ENCODE results near the gene FCER2.

The FCER2 gene

DNA sequence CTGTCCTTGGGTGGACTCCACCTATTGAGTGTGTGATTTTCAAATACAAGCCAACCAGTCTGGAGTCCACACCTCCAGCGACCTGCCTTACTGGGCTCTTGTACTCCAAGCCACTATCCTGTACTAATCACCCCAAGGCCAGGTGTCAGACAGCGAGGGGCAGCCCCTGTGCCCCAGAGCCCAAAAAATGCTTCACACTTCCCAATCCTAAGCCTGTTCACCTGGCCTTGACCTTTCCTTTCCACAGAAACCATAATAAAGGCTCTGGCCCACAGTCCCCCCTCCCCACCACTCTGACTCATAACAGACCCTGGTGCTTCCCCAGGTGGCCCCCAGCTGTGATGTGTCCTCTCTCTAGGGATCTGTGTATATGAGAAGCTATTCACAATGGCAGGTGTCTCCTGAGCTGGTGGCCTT lies 41.5 kb upstream of the FCER2 start:
- H3K36me3 ChIP-seq (ENCODE audit: control insufficient read depth, insufficient read depth, low read length): no peaks in the 10 kb centered on the region
- no peak overlapping the region for H3K27ac ChIP-seq (ENCODE audit: insufficient read depth, low read depth, low read length, poor library complexity, severe bottlenecking)
- 62 to 66% methylated on average over 2 of the region's 2 CpGs for WGBS, 2 experiments
- H3K4me1 ChIP-seq (ENCODE audit: control insufficient read depth, insufficient read depth, low read length): no peaks in the 10 kb centered on the region
- H3K27me3 ChIP-seq (ENCODE audit: control insufficient read depth, insufficient read depth, low read length, poor library complexity, severe bottlenecking): peaks cover 12% of the 10 kb centered on the region
- H3K4me3 ChIP-seq (ENCODE audit: insufficient read depth, low read depth, low read length): no peak overlapping the region
- no peaks in the 10 kb centered on the region for H3K9me3 ChIP-seq (ENCODE audit: control insufficient read depth, low read length)

DNA sequence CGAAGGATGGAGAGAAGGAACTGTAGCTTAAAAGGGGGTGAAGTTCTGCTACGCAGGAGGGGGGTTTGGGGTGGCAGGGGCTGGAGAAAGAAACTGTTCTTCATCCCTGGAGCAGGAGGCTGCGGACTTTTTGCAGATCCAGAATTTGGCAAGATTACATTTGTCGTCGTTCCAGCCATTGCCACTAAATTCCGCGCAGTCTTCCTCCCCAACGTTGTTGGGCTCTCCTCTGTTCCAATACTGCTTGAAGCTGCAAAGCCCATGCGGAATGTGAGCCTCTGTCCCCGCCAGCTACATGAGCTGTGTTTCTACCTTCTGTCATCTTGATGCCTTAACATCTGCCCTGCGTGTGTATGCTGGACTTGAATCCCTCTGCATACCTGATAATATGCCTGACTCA lies 41.1 kb upstream of the FCER2 start:
- no peaks in the 10 kb centered on the region for H3K36me3 ChIP-seq (ENCODE audit: control insufficient read depth, insufficient read depth, low read length)
- no peak overlapping the region for H3K27ac ChIP-seq (ENCODE audit: insufficient read depth, low read depth, low read length, poor library complexity, severe bottlenecking)
- H3K27me3 ChIP-seq (ENCODE audit: control insufficient read depth, insufficient read depth, low read length, poor library complexity, severe bottlenecking): peaks cover 12% of the 10 kb centered on the region
- H3K4me1 ChIP-seq (ENCODE audit: control insufficient read depth, insufficient read depth, low read length): no peaks in the 10 kb centered on the region
- WGBS, 2 experiments: 85% methylated on average over 11 of the region's 11 CpGs
- H3K9me3 ChIP-seq (ENCODE audit: control insufficient read depth, low read length): no peaks in the 10 kb centered on the region
- H3K4me3 ChIP-seq (ENCODE audit: insufficient read depth, low read depth, low read length): no peak overlapping the region

DNA sequence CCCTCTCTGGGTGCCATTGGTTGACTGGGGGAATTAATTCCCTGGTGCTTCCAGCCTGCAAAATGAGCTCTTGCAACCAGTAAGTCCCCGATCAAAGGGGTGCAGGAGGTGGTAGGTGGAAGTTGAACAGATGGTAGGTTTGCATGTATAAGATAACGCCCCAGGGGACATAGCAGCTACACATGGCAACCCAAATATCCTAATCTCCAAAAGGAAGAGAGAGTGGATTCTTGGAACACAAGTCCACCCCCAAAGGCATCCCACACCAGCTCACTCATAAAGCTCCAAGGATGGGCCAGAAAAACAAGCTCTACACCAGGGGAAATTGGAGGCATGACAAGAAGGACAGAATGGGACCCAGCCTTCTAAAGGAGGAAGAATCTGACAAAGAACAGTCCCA lies 40.6 kb upstream of the FCER2 start:
- Histone ChIP-seq H3K36me3 (ENCODE audit: control insufficient read depth, insufficient read depth, low read length) (no peaks in the 10 kb centered on the region), H3K4me1 (ENCODE audit: control insufficient read depth, insufficient read depth, low read length) (no peaks in the 10 kb centered on the region), H3K27ac (ENCODE audit: insufficient read depth, low read depth, low read length, poor library complexity, severe bottlenecking) (no peak overlapping the region), H3K27me3 (ENCODE audit: control insufficient read depth, insufficient read depth, low read length, poor library complexity, severe bottlenecking) (peaks cover 12% of the 10 kb centered on the region), H3K4me3 (ENCODE audit: insufficient read depth, low read depth, low read length) (no peak overlapping the region), H3K9me3 (ENCODE audit: control insufficient read depth, low read length) (no peaks in the 10 kb centered on the region)
- 76 to 83% methylated on average over 2 of the region's 2 CpGs for WGBS, 2 experiments

DNA sequence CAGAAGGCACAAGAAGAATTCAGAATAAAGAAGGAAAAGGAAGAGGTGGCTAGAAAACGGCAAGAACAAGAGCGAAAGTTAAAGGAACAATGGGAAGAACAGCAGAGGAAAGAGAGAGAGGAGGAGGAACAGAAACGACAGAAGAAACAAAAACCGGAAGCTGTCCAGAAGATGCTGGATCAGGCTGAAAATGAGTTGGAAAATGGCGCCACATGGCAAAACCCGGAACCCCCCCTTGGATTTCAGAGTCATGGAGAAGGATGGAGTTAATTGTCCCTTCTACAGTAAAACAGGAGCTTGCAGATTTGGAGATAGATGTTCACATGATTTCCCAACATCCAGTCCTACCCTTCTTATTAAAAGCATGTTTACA lies 38.7 kb upstream of the FCER2 start:
- H3K9me3 ChIP-seq (ENCODE audit: control insufficient read depth, low read length): no peaks in the 10 kb centered on the region
- H3K27ac ChIP-seq (ENCODE audit: insufficient read depth, low read depth, low read length, poor library complexity, severe bottlenecking): no peak overlapping the region
- H3K4me3 ChIP-seq (ENCODE audit: insufficient read depth, low read depth, low read length): no peak overlapping the region
- 90% methylated on average over 6 of the region's 6 CpGs for WGBS, 2 experiments
- no peaks in the 10 kb centered on the region for H3K36me3 ChIP-seq (ENCODE audit: control insufficient read depth, insufficient read depth, low read length)
- H3K4me1 ChIP-seq (ENCODE audit: control insufficient read depth, insufficient read depth, low read length): no peaks in the 10 kb centered on the region
- H3K27me3 ChIP-seq (ENCODE audit: control insufficient read depth, insufficient read depth, low read length, poor library complexity, severe bottlenecking): peaks cover 16% of the 10 kb centered on the region

DNA sequence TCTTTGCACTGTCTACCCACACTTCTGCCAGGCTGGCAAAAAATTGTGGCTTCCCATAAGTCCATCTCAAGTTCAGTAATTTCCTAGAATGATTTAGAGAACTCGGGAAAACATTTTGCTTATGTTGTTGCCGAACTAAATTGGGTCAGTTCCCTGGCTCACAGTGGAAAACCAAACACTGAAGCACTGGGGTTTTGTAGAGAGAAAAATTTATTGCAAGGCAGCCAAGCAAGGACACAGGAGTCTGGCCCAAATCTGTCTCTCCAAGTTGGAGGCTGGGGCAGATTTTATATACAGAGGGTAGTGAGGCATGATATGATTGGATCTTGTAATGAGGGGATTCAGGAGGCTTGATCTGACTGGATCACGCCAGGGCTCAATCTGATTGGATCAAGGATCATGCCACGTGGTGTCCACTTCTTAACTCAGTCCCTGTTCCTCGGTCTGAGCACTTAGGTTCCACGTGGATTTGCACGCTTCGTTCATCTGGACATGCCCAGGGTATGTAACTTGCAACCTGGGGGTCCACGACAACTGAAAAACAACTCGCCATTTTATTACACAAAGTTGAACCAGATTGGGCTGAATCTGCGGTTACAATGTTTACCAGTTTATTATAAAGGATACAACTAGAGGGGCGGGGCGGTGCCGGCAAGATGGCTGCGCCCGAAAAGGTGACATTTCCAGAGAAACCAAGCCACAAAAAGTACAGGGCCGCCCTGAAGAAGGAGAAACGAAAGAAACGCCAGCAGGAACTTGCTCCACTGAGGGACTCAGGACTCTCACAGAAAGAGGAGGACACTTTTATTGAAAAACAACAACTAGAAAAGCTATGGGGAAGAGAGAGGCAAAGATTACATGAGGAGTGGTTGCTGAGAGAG lies 38.1 kb upstream of the FCER2 start:
- Histone ChIP-seq H3K36me3 (ENCODE audit: control insufficient read depth, insufficient read depth, low read length) (no peaks in the 10 kb centered on the region), H3K4me3 (ENCODE audit: insufficient read depth, low read depth, low read length) (no peak overlapping the region), H3K27ac (ENCODE audit: insufficient read depth, low read depth, low read length, poor library complexity, severe bottlenecking) (no peak overlapping the region), H3K9me3 (ENCODE audit: control insufficient read depth, low read length) (no peaks in the 10 kb centered on the region), H3K4me1 (ENCODE audit: control insufficient read depth, insufficient read depth, low read length) (no peaks in the 10 kb centered on the region), H3K27me3 (ENCODE audit: control insufficient read depth, insufficient read depth, low read length, poor library complexity, severe bottlenecking) (peaks cover 22% of the 10 kb centered on the region)
- WGBS, 2 experiments: 85 to 87% methylated on average over 19 of the region's 19 CpGs

DNA sequence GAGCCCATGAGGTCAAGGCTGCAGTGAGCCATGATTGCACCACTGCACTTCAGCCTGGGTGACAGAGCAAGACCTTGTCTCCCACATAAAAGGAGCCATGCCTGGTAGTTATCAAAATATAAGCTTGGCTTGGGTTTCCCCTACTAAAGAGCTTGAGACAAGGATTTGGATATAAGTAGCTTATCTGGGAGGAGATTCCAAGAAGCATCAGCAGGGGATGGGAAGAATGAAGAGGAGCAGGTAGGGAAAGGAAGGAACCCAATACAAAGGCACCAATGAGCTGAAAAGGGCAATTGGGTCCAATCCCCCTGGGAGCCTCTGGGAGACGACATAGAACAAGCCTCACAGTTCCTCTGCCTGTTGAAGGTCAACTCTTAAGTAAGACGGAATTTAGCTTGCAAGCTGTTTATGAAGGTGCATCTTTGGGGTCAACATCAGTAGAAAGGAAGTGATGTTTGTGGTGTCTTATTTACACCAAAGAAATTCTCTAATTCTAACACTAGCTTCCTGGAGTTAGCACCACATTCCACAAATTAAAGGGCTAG lies 37.4 kb upstream of the FCER2 start:
- Histone ChIP-seq H3K36me3 (ENCODE audit: control insufficient read depth, insufficient read depth, low read length) (no peaks in the 10 kb centered on the region), H3K4me1 (ENCODE audit: control insufficient read depth, insufficient read depth, low read length) (no peaks in the 10 kb centered on the region), H3K27ac (ENCODE audit: insufficient read depth, low read depth, low read length, poor library complexity, severe bottlenecking) (no peak overlapping the region), H3K27me3 (ENCODE audit: control insufficient read depth, insufficient read depth, low read length, poor library complexity, severe bottlenecking) (peaks cover 30% of the 10 kb centered on the region), H3K9me3 (ENCODE audit: control insufficient read depth, low read length) (no peaks in the 10 kb centered on the region), H3K4me3 (ENCODE audit: insufficient read depth, low read depth, low read length) (no peak overlapping the region)
- WGBS, 2 experiments: 68 to 69% methylated on average over 2 of the region's 2 CpGs

DNA sequence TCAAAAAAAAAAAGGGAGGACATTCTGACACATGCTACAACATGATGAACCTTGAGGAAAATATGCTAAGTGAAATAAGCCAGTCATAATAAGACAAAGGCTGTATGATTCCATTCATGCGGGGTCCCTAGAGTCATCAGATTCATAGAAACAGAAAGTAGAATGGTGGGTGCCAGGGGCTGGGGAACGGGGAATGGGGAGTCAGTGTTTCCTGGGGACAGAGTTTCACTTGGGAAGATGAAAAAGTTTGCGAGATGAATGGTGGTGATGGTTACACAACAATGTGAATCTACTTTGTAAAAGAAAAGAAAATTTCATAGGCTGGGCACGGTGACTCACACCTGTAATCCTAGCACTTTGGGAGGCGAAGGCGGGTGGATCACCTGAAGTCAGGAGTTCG lies 36.1 kb upstream of the FCER2 start:
- Histone ChIP-seq H3K27me3 (ENCODE audit: control insufficient read depth, insufficient read depth, low read length, poor library complexity, severe bottlenecking) (peaks cover 36% of the 10 kb centered on the region), H3K4me1 (ENCODE audit: control insufficient read depth, insufficient read depth, low read length) (no peaks in the 10 kb centered on the region), H3K27ac (ENCODE audit: insufficient read depth, low read depth, low read length, poor library complexity, severe bottlenecking) (no peak overlapping the region), H3K9me3 (ENCODE audit: control insufficient read depth, low read length) (no peaks in the 10 kb centered on the region), H3K36me3 (ENCODE audit: control insufficient read depth, insufficient read depth, low read length) (no peaks in the 10 kb centered on the region), H3K4me3 (ENCODE audit: insufficient read depth, low read depth, low read length) (no peak overlapping the region)
- WGBS, 2 experiments: 84% methylated on average over 7 of the region's 7 CpGs

DNA sequence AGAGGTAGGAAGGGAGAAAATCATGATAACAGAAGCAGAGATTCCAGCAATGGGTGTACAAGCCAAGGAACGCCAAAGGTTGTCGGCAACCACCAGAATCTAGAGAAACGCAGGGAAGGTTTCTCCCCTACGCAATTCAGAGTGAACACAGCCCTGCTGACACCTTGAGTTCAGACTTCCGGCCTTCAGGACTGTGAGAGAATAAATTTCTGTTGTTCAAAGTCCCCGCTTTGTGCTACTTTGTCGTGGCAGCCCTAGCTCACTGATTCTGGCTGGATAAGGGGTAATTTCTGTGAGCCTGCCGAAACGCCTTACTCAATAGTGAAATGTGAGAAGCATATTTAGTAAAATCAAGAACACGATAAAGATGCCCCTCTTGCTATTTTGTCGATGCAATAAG lies 35.3 kb upstream of the FCER2 start:
- Histone ChIP-seq H3K27ac (ENCODE audit: insufficient read depth, low read depth, low read length, poor library complexity, severe bottlenecking) (no peak overlapping the region), H3K9me3 (ENCODE audit: control insufficient read depth, low read length) (no peaks in the 10 kb centered on the region), H3K4me3 (ENCODE audit: insufficient read depth, low read depth, low read length) (no peak overlapping the region), H3K27me3 (ENCODE audit: control insufficient read depth, insufficient read depth, low read length, poor library complexity, severe bottlenecking) (peaks cover 41% of the 10 kb centered on the region), H3K4me1 (ENCODE audit: control insufficient read depth, insufficient read depth, low read length) (no peaks in the 10 kb centered on the region), H3K36me3 (ENCODE audit: control insufficient read depth, insufficient read depth, low read length) (no peaks in the 10 kb centered on the region)
- 89% methylated on average over 11 of the region's 11 CpGs for WGBS, 2 experiments

DNA sequence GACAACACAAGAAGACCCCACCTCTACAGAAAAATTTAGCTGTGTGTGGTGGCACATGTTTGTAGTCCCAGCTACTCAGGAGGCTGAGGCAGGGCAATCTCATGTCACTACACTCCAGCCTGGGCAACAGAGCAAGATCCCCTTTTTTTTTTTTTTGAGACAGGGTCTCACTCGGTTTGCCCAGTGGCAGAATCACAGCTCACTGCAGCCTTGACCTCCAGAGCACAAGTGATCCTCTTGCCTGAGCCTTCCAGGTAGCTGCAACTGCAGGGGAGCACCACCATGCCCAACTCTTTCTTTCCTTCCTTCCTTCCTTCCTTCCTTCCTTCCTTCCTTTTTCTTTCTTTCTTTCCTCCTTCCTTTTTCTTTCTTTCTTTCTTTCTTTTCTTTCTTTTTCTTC lies 34.2 kb upstream of the FCER2 start:
- Histone ChIP-seq H3K4me3 (ENCODE audit: insufficient read depth, low read depth, low read length) (no peak overlapping the region), H3K27me3 (ENCODE audit: control insufficient read depth, insufficient read depth, low read length, poor library complexity, severe bottlenecking) (peaks cover 52% of the 10 kb centered on the region), H3K27ac (ENCODE audit: insufficient read depth, low read depth, low read length, poor library complexity, severe bottlenecking) (no peak overlapping the region), H3K36me3 (ENCODE audit: control insufficient read depth, insufficient read depth, low read length) (no peaks in the 10 kb centered on the region), H3K9me3 (ENCODE audit: control insufficient read depth, low read length) (no peaks in the 10 kb centered on the region), H3K4me1 (ENCODE audit: control insufficient read depth, insufficient read depth, low read length) (no peaks in the 10 kb centered on the region)
- WGBS, 2 experiments: 41 to 59% methylated on average over 1 of the region's 1 CpG

DNA sequence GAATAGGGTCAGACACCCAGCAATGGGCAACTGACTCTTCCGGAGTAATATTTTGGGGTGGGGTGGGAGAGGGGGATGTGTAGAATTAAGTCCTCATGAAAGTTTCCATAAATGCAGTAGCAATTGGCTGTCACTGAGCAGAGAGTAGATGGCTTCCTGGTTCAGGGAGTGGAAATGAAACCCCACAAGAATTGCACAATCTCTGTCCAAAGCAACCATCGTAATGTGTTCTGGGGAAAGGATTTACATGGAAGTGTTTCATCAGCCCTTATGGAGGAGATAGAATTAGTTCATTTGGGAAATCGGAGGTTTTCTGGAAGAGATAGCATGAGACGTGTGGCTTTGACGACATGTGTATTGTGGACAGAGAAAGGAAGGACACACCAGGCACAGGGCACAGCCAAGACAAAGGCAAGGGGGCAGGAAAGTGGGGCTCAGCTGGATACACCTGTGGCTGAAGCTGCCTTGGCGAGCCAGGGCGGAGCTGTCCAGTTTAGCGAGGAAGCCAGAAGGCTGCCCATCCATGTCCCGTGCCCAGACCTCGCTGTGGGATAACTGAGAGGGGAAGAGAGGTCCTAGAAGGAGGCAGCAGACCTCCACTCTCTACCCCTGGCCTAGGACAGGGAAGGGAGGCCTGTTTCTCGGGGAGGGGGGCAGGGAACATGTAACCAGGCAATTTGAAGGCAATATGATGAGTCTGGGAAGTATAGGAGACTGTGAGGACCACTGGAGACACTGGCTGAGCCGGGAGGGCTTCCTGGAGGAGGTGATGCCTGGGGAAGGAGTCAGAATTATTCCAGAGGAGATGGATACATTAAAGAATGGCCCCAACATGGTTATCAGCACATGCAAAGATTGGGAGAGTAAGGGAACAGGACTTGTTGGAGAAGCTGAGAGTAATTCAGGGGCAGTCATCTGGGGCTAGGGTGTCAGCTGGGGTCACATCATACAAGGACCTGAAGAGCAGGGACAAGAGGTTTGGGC lies 32.6 kb upstream of the FCER2 start:
- Histone ChIP-seq H3K36me3 (ENCODE audit: control insufficient read depth, insufficient read depth, low read length) (no peaks in the 10 kb centered on the region), H3K4me3 (ENCODE audit: insufficient read depth, low read depth, low read length) (no peak overlapping the region), H3K9me3 (ENCODE audit: control insufficient read depth, low read length) (no peaks in the 10 kb centered on the region), H3K27me3 (ENCODE audit: control insufficient read depth, insufficient read depth, low read length, poor library complexity, severe bottlenecking) (peaks cover 63% of the 10 kb centered on the region), H3K27ac (ENCODE audit: insufficient read depth, low read depth, low read length, poor library complexity, severe bottlenecking) (no peak overlapping the region), H3K4me1 (ENCODE audit: control insufficient read depth, insufficient read depth, low read length) (no peaks in the 10 kb centered on the region)
- WGBS, 2 experiments: 63 to 65% methylated on average over 12 of the region's 12 CpGs
